ENCODE data around the gene MSTN.
"Not testable (repeated sequence)": the region's sequence is repeated elsewhere in the genome, so short reads cannot be mapped to it uniquely, and the experiment has no call there.

The MSTN gene

GRCh38 chr2:190062053-190062452, 476 bp downstream of the MSTN start:
- no peak for DNase-seq

DNA sequence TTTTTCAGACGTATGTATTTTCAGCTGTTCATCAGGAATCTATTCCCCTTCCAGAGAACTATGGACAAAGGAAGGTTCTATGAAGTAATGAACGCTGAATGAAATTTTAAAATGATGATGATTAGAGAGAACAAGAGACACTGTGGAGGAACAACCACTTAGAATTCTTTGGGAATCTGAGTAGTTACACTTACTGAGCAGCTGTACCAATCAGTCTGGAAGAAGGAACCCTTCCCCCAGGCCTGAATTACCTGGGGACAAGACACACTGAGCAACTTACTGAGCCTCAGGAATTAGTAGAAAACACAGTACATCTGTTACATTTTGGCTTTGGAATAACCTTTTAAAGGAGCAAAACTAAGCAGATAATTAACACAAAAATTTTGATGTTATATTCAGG, 1.9 kb downstream of the MSTN start:
- no peak for DNase-seq

GRCh38 chr2:190060019-190060418, 2.5 kb downstream of the MSTN start:
- DNase-seq = no peak

DNA sequence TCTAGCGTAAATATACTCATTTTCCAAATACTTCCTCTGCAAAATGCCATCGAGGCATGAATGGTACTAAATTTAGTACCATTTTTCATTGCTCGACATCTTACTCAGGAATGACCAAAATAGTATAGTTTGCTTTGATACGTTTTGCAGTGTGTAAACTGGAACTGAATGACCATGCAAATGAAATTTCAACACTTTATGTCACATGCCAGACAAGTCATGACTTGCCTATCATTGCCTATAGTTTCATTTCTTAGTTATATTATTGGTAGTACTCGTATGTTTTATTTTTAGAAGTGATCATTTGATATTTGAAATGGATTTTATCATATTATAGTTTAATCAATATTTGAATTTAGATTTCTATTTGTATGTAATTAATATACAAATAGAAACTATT, 9.1 kb downstream of the MSTN start:
- DNase-seq = no peak

GRCh38 chr2:190052307-190052706, 10.2 kb downstream of the MSTN start:
- no peak for DNase-seq

DNA sequence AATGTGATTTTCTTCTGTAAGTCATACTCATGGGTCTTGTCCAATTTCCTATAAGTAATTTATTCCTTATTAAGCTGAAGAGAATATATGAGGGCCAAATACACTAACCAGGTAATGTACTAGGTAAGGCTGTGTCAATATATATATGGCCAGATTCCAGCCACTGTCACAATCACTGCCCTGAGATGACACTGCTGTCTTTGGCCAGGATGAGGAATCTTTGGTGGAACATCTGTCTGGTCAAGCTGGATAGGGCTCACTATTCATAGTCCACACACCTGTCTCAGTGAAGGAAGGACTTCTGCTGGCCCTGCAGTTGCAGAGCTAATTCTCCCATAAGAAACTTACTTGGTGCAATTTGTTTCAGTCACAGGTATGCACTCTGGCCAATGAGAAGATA, 11.3 kb downstream of the MSTN start:
- DNase-seq = no peak

DNA sequence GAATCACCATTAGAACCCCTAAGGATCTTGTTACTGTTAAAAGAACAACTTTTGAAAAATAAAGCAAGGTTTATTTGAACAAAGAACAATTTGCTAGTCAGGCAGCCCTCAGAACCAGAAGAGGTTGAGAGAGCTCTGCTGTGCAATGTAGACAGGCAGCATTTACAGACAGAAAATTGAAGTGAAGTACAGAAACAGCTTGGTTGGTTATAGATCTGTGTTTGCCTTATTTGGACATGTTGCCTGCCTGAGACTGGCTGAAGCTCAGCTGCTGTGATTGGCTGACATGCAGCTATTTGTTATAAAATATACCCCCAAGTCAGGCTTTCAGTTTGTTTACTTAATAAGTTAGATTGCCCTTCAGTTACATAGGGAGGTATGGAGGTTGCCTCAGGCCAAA, 12.5 kb downstream of the MSTN start:
- DNase-seq = no peak

- no peak for DNase-seq
These were observed 17.7 kb downstream of the MSTN start for GRCh38 chr2:190044866-190045265.

DNA sequence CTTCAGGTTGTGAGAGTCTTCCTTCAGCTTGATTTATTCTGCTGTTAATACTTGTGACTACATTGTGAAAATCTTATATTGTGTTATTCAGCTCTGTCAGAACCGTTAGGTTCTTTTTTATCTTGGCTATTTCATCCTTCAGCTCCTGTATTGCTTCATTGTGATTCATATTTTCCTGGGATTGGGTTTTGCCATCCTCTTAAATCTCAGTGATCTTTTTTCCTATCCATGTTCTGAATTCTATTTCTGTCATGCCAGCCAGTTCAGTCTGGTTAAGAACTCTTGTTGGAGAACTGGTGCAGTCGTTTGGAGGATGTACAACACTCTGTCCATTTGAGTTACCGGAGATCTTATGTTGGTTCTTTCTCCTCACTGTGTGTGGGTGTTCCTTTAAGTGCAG, 19.1 kb downstream of the MSTN start:
- DNase-seq = no peak

DNA sequence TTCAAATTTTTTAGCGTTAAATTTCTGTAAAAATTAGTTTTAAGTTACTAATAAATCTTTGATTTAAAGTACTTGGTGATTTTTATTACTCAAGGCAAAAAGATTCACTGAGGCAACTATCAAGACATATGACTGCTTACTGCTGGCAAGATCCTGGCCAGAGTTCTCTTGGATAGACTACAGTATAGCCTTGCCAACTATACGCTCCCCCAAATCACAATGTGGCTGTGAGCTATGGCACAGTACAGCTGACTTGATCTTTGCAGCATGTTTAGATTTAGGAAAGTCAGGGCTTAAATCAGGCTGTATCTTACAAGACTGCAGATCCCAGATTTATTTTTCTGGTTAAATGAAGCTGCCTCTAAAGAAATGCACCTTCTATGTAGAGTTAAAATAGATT, 26.5 kb downstream of the MSTN start:
- no peak for DNase-seq

DNA sequence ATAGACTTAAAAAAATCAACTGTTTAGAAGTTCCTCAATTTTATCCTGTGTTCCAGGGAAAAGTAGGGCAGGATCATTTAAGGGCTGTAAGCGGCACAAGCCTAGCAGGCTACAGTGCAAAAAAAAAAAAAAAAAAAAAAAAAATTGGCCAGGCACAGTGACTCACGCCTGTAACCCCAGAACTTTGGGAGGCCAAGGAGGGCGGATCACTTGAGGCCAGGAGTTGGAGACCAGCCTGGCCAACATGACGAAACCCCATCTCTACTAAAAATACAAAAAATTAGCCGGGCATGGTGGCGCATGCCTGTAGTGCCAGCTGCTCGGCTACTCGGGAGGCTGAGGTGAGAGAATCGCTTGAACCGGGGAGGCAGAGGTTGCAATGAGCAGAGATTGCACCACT, 28.1 kb downstream of the MSTN start:
- not testable (repeated sequence) for DNase-seq

DNA sequence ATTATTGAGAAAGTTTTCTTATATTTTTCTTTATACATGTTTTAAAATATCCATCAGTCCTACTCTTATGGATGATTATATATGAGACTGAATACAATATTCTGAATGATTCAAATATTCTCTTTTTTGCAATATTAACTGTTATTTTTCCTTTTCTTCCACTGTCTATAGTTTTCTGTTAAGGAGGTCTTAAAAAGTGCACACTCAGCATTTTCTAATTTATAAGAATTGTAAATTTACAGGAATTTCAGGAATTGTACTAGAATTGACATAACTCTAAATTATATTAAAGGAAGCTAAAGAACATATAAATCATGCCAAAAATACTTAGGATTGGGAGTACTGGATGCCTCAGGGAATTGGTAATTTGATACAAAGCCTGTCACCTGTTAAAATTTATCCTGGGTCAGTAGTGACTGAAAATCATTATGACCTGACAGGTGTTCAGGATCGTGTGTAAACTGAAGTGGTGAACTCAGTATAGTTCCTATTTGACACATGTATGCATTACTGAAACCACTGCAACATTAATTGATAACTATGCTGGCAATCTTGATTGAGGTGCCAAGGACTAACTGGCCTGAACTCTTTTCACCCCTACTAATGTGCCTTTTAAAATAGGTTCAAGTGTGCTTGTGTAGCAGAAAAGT, 30.4 kb downstream of the MSTN start:
- DNase-seq = no peak

DNA sequence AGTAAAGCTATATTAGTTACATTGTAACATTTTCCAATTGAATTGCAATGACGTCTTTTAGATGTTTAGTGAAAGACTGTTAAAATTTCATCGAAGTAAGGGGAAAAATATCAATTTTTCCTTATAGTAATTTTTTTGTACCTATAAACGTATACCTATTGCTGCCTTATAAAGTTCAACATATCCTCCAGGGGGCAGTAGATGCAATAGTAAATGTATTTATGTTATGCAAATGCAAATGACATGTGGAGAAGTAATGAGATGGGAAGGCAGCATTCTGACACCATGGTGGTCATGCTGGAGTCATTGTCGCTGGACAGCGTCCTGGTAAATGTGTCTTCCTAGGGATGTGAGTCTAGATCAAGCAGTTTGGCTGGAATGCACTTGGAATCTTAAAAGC, 38.7 kb downstream of the MSTN start:
- peak; percentile 8 for DNase-seq

- DNase-seq = no peak
These were observed 41.8 kb downstream of the MSTN start for GRCh38 chr2:190020720-190021119.

- DNase-seq = no peak
These were observed 44.7 kb downstream of the MSTN start for GRCh38 chr2:190017837-190018236.

GRCh38 chr2:190015969-190016368, 46.6 kb downstream of the MSTN start:
- not testable (repeated sequence) for DNase-seq
